Right forelimb (tissue), 1 donor: ENCODE measurements around the gene CCP110.

Experiments
- DNase-seq: peaks from one replicate; pipeline ENCODE4 v3.0.0-alpha.2; 2018

The CCP110 gene

DNA sequence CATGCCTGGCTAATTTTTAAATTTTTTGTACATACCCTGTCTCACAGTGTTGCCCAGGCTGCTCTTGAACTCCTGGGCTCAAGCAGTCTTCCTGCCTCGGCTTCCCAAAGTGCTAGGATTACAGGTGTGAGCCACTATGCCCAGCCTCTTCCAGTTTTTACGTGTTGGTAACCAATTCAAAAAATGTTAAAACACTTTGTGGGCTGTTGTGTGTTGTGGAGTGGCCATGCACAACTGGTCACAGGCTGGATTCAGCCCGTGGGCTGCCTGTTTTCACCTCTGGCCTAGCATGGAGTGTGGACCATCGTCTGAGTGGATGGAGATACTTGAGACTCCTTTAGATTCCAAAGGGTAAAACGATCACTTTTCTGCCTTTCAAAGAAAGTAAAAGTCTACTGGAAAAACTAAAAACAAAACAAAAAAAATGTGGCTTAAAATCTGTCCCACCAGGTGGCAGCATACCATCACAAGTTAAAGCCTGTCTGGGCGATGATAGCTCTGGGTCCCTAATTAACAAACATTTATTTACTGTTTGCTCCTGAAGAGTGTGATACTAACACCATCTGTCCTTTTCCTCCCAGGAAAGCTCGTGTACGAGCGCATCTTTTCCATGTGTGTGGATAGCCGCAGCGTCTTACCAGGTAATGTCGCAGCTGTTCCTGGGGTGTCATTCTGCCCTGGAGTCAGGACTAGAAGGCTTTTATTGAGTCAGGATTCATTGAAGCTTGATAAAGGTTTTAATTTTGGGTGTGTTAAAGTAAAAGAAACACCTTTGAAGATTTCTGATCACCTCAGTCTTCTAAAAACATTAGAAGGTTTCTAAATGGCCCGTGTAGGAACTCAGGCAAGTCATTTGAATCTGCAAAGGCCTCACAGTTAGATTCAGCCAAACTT lies 77.6 kb downstream of the CCP110 start:
- no peak for DNase-seq
